ENCODE measurements around the gene ZBTB2.
"Not testable (repeated sequence)": the region's sequence is repeated elsewhere in the genome, so short reads cannot be mapped to it uniquely, and the experiment has no call there.

ZBTB2 gene

DNA sequence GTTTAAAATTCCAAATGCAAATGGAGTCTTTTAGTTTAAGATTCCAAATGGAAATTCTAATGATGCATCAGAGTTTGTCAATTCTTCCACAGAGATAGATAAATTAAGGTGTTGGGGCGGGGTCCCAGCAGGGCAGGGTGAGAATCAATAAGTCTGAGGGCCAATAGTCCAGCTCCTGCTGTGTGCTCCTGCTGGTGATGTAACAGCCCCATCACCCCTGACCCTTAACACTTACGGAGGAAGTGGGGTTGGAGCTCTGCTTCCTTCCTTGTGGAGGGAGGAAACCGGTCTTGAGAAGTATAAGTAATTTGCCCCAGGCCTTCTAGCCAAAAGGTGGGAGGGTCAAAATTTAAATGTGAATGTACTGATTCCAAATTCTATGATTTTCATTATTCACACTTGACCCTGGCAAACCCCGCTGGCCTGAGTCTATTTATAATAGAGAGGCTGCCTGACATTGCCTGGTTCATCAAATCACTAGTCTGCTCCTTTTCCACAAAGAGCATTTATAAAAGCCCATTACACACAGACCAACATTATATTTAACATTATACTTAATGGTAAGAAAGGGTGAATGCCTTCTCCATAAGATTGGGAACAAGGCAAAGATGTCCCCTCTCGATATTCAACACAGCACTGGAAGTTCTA, 17.2 kb downstream of the ZBTB2 start:
- Mint-ChIP-seq H3K9me3 (no peaks in the 10 kb centered on the region), H3K27ac (peak overlapping the region; percentile 84), H3K27me3 (no peaks in the 10 kb centered on the region), H3K4me1 (peaks cover 72% of the 10 kb centered on the region), H3K4me3 (peak overlapping the region; percentile 44), H3K36me3 (peaks cover 33% of the 10 kb centered on the region)
- CTCF ChIA-PET = interaction anchor here (0.9 to 1.2 kb wide), 3 partner anchors 9 to 359 kb away, joined by 3 to 4 read pairs (median 3); no protein-coding TSS in a partner anchor
- DNase-seq = peak; percentile 28

DNA sequence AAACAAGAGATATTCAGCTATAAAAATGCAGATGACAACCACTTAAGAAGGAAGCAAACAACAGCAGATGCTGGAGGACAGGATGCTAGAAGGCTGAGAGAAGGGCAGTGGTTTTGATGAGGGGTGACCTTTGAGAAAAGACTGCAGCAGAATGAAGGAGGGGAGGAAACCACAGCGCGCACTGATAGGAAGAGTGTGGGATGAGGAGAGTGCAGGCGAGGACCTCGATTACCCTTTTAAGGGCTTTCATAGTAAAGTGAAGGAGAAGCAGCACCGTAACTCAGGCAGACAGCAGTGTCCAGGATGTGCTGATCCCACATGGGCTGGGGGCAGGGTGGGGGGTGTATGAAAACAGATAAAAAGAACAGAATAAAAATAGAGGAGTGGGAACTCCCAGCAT, 19.2 kb downstream of the ZBTB2 start:
- Mint-ChIP-seq H3K36me3 (peaks cover 33% of the 10 kb centered on the region), H3K4me3 (peak overlapping the region; percentile 33), H3K4me1 (peaks cover 57% of the 10 kb centered on the region), H3K27ac (peak overlapping the region; percentile 89), H3K27me3 (no peaks in the 10 kb centered on the region), H3K9me3 (no peaks in the 10 kb centered on the region)
- CTCF ChIA-PET = no interaction called here
- peak; percentile 41 for DNase-seq

DNA sequence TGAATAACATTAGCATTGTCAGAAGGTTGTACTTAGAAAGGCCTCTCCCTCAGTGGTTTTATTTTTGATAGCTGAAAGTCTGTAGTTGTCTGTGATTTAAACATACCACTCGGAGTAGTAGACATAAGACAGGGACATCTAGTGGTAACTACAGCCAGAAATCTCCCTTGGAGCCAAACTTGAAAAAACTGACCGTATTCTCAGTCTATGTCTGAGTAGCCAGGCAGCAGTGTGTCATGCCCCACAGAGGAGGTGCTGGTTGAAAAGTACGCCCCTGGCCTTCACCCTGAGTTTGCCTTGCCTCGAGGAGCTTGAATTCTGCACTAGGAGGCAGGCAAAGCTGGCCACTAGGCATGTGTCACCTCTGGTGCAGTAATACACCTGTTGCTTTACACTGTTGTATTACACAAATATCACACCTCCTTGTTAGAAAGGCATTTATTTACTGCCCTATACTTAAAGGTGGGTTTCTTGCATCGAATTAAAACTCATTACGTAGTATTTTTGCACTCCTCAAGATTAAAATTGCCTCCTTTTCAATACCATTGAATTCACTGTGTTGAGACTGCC, 20.8 kb downstream of the ZBTB2 start:
- no peaks in the 10 kb centered on the region for H3K9me3 Mint-ChIP-seq
- CTCF ChIA-PET = interaction anchor here (1.3 kb wide), 1 partner anchor 35 kb away, joined by 3 read pairs; no protein-coding TSS in a partner anchor
- H3K27me3 Mint-ChIP-seq = no peaks in the 10 kb centered on the region
- DNase-seq = no peak
- peaks cover 42% of the 10 kb centered on the region for H3K4me1 Mint-ChIP-seq
- H3K27ac Mint-ChIP-seq = peak overlapping the region; percentile 89
- no peak overlapping the region for H3K4me3 Mint-ChIP-seq
- H3K36me3 Mint-ChIP-seq = peaks cover 41% of the 10 kb centered on the region

DNA sequence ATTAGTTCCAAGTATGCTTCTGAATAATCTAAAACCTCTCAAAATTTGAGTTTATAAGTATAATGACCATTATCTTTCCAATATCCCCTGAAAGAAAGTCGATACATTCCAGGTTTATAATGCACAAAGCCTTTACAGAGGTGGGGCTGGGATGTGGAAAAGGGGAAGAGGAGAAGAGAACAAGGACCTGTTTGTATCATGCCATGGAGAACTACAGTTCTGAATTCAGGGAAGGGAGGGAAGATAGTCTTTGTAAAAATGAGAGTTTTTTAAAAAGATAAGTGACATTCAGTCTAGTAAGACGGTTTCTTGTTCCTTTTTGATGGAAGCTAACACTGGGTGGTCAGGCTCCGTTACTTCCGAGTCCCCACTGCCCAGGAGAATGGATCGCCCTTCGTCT, 26.1 kb downstream of the ZBTB2 start:
- peaks cover 53% of the 10 kb centered on the region for H3K36me3 Mint-ChIP-seq
- no peak overlapping the region for H3K27ac Mint-ChIP-seq
- no peaks in the 10 kb centered on the region for H3K9me3 Mint-ChIP-seq
- H3K27me3 Mint-ChIP-seq = no peaks in the 10 kb centered on the region
- no peaks in the 10 kb centered on the region for H3K4me1 Mint-ChIP-seq
- no peak for DNase-seq
- CTCF ChIA-PET = no interaction called here
- no peak overlapping the region for H3K4me3 Mint-ChIP-seq

DNA sequence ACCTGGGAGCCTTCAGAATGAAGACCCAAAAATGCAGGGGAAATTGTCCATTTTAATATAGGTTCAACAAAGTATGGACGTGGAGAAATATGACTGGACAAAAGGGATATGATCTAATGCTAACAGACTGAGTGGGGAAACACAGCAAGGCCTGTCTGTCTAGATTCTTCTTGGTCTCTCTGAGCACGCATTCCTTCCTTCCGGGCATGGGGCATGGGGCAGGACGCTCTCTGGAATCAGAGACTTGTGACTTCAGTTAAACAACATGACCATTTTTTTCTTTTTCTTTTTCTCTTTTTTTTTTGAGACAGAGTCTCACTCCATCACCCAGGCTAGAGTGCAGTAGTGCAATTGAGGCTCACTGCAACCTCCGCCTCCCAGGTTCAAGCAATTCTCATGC, 31.9 kb downstream of the ZBTB2 start:
- no peak for DNase-seq

DNA sequence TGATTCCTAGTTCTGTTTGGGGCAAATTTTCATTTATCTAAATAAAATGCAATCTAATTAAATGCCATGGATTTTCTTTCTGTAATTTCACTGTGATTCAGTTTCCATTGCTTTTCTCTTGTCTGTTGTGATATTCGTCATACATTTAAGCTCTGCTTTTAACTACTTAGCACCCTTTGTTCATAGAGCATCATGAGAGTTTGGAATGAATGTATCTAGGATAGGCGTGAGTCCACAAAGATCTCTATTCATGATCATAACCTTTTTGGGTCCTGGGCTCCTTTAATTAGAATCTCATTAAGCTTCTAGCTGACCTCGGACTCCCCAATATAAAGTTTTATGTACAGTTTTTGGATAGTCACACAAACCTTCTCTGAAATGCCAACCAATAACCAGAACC, 32.9 kb downstream of the ZBTB2 start:
- Mint-ChIP-seq H3K27me3 (no peaks in the 10 kb centered on the region), H3K36me3 (peaks cover 17% of the 10 kb centered on the region), H3K9me3 (no peaks in the 10 kb centered on the region), H3K27ac (no peak overlapping the region), H3K4me1 (peaks cover 7% of the 10 kb centered on the region), H3K4me3 (no peak overlapping the region)
- CTCF ChIA-PET = interaction anchor here (1.2 kb wide), 2 partner anchors 34 to 83 kb away, joined by 3 to 5 read pairs; no protein-coding TSS in a partner anchor
- DNase-seq = no peak

More for the DNA sequence above, 31.9 kb downstream of the ZBTB2 start:
- Mint-ChIP-seq H3K4me3 (no peak overlapping the region), H3K27me3 (no peaks in the 10 kb centered on the region), H3K4me1 (peaks cover 7% of the 10 kb centered on the region), H3K9me3 (no peaks in the 10 kb centered on the region), H3K36me3 (peaks cover 24% of the 10 kb centered on the region), H3K27ac (no peak overlapping the region)
- CTCF ChIA-PET = interaction anchor here (0.6 kb wide), 1 partner anchor 17 kb away, joined by 3 read pairs; no protein-coding TSS in a partner anchor

DNA sequence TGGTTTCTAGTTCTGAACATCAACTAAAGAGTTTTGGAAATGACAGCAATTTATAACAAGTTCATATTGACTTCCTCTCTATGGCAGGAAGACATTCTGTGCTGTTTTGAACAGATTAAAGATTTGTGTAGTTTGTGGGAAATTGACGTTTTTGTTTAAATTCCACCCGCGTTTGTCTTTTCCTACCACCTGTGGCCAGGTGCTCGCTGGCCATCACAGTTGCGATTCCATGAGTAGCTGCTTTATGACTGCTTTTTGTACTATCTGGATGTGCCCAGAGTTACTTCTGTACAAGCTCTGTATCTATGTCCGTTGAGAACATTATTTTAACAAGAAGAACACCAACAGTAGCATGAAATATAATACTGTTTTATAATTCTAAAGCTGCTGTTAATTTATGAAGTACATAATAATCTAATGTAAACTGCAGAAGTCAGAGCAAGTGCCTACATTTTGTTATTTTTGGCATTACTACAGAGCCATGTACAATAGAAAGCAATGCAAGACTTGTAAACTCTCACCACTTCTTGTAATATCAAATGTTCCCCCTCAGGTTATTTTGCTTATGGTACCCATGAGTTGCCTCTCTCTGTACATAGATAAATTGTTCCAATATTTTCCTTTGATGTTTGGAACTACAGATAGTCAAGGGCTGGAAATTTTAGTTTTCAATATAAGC, 33.5 kb downstream of the ZBTB2 start:
- Mint-ChIP-seq H3K4me3 (no peak overlapping the region), H3K27me3 (no peaks in the 10 kb centered on the region), H3K36me3 (peaks cover 16% of the 10 kb centered on the region), H3K4me1 (peaks cover 7% of the 10 kb centered on the region), H3K9me3 (no peaks in the 10 kb centered on the region), H3K27ac (no peak overlapping the region)
- CTCF ChIA-PET = interaction anchor here (1.2 to 1.3 kb wide), 3 partner anchors 33 to 84 kb away, joined by 3 to 7 read pairs (median 5); no protein-coding TSS in a partner anchor
- DNase-seq = no peak

DNA sequence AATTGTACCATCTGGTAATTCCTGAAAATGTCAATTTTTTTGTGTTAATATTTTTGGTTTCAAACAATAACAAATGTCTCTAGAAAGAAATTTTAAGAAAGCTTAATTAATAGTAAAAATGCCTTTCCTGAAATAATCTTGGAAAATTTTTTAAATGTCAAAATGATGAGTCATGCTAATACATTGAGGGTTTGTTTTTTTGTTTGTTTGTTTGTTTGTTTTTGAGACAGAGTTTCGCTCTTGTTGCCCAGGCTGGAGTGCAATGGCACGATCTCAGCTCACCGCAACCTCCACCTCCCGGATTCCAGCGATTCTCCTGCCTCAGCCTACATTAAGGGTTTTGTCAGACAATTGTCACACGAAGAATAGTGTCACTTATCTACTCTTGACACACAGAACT, 34.4 kb downstream of the ZBTB2 start:
- CTCF ChIA-PET = interaction anchor here (1.3 kb wide), 1 partner anchor 32 kb away, joined by 7 read pairs; no protein-coding TSS in a partner anchor
- not testable (repeated sequence) for DNase-seq, H3K9me3 Mint-ChIP-seq, H3K4me3 Mint-ChIP-seq, H3K27ac Mint-ChIP-seq, H3K36me3 Mint-ChIP-seq, H3K27me3 Mint-ChIP-seq, H3K4me1 Mint-ChIP-seq

DNA sequence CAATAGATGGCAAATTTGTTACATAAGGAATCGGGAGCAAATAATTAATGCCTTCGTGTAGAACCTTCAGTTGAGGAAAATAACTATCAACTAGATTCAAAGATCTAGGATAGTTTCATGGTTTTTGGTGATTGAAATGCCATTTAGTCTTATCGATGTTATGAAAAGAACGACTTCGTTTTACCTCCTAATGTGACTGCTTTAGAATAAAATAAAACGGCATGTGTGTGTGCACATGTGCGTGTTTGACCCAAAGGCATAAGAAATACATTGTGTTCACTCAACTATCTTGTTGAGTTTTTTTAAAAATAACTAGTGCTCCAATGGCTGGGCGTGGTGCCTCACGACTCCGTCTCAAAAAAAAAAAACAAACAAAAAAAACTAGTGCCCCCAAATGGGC, 37.6 kb downstream of the ZBTB2 start:
- Mint-ChIP-seq H3K9me3 (no peaks in the 10 kb centered on the region), H3K4me1 (peaks cover 7% of the 10 kb centered on the region), H3K27me3 (peaks cover 13% of the 10 kb centered on the region), H3K27ac (no peak overlapping the region), H3K4me3 (no peak overlapping the region), H3K36me3 (no peaks in the 10 kb centered on the region)
- no peak for DNase-seq
- CTCF ChIA-PET = interaction anchor here (1.4 kb wide), 1 partner anchor 29 kb away, joined by 4 read pairs; no protein-coding TSS in a partner anchor

DNA sequence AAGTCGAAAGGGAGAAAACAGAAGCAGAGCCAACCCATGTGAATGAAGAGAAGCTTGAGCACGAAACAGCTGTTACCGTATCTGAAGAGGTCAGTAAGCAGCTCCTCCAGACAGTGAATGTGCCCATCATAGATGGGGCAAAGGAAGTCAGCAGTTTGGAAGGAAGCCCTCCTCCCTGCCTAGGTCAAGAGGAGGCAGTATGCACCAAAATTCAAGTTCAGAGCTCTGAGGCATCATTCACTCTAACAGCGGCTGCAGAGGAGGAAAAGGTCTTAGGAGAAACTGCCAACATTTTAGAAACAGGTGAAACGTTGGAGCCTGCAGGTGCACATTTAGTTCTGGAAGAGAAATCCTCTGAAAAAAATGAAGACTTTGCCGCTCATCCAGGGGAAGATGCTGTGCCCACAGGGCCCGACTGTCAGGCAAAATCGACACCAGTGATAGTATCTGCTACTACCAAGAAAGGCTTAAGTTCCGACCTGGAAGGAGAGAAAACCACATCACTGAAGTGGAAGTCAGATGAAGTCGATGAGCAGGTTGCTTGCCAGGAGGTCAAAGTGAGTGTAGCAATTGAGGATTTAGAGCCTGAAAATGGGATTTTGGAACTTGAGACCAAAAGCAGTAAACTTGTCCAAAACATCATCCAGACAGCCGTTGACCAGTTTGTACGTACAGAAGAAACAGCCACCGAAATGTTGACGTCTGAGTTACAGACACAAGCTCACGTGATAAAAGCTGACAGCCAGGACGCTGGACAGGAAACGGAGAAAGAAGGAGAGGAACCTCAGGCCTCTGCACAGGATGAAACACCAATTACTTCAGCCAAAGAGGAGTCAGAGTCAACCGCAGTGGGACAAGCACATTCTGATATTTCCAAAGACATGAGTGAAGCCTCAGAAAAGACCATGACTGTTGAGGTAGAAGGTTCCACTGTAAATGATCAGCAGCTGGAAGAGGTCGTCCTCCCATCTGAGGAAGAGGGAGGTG, 38.7 kb downstream of the ZBTB2 start:
- no peak for DNase-seq
- Mint-ChIP-seq H3K36me3 (no peaks in the 10 kb centered on the region), H3K27ac (no peak overlapping the region), H3K9me3 (no peaks in the 10 kb centered on the region), H3K4me1 (peaks cover 1% of the 10 kb centered on the region), H3K27me3 (peaks cover 16% of the 10 kb centered on the region), H3K4me3 (no peak overlapping the region)
- CTCF ChIA-PET = interaction anchor here (0.7 to 1.7 kb wide), 3 partner anchors 28 to 339 kb away, joined by 3 to 4 read pairs (median 4); no protein-coding TSS in a partner anchor

DNA sequence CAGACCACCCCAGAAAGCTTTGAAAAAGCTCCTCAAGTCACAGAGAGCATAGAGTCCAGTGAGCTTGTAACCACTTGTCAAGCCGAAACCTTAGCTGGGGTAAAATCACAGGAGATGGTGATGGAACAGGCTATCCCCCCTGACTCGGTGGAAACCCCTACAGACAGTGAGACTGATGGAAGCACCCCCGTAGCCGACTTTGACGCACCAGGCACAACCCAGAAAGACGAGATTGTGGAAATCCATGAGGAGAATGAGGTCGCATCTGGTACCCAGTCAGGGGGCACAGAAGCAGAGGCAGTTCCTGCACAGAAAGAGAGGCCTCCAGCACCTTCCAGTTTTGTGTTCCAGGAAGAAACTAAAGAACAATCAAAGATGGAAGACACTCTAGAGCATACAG, 39.6 kb downstream of the ZBTB2 start:
- no peak for DNase-seq
- Mint-ChIP-seq H3K4me3 (no peak overlapping the region), H3K27ac (no peak overlapping the region), H3K9me3 (no peaks in the 10 kb centered on the region), H3K27me3 (peaks cover 16% of the 10 kb centered on the region), H3K4me1 (no peaks in the 10 kb centered on the region), H3K36me3 (no peaks in the 10 kb centered on the region)
- CTCF ChIA-PET = interaction anchor here (1.2 to 1.7 kb wide), 2 partner anchors 26 to 338 kb away, joined by 3 to 4 read pairs; no protein-coding TSS in a partner anchor

DNA sequence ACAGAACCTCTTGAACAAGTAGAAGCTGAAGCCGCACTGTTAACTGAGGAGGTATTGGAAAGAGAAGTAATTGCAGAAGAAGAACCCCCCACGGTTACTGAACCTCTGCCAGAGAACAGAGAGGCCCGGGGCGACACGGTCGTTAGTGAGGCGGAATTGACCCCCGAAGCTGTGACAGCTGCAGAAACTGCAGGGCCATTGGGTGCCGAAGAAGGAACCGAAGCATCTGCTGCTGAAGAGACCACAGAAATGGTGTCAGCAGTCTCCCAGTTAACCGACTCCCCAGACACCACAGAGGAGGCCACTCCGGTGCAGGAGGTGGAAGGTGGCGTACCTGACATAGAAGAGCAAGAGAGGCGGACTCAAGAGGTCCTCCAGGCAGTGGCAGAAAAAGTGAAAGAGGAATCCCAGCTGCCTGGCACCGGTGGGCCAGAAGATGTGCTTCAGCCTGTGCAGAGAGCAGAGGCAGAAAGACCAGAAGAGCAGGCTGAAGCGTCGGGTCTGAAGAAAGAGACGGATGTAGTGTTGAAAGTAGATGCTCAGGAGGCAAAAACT, 40.1 kb downstream of the ZBTB2 start:
- no peak for DNase-seq
- Mint-ChIP-seq H3K36me3 (no peaks in the 10 kb centered on the region), H3K4me1 (no peaks in the 10 kb centered on the region), H3K9me3 (no peaks in the 10 kb centered on the region), H3K27ac (no peak overlapping the region), H3K4me3 (no peak overlapping the region), H3K27me3 (peaks cover 16% of the 10 kb centered on the region)
- CTCF ChIA-PET = interaction anchor here (1.2 to 1.9 kb wide), 3 partner anchors 25 to 337 kb away, joined by 3 to 5 read pairs (median 4); no protein-coding TSS in a partner anchor

DNA sequence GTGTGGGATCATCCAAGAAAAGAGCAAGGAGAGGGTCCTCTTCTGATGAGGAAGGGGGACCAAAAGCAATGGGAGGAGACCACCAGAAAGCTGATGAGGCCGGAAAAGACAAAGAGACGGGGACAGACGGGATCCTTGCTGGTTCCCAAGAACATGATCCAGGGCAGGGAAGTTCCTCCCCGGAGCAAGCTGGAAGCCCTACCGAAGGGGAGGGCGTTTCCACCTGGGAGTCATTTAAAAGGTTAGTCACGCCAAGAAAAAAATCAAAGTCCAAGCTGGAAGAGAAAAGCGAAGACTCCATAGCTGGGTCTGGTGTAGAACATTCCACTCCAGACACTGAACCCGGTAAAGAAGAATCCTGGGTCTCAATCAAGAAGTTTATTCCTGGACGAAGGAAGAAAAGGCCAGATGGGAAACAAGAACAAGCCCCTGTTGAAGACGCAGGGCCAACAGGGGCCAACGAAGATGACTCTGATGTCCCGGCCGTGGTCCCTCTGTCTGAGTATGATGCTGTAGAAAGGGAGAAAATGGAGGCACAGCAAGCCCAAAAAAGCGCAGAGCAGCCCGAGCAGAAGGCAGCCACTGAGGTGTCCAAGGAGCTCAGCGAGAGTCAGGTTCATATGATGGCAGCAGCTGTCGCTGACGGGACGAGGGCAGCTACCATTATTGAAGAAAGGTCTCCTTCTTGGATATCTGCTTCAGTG, 40.8 kb downstream of the ZBTB2 start:
- H3K4me1 Mint-ChIP-seq = no peaks in the 10 kb centered on the region

More for the DNA sequence above, 40.8 kb downstream of the ZBTB2 start:
- DNase-seq = no peak
- Mint-ChIP-seq H3K36me3 (no peaks in the 10 kb centered on the region), H3K9me3 (no peaks in the 10 kb centered on the region), H3K27me3 (peaks cover 16% of the 10 kb centered on the region), H3K27ac (no peak overlapping the region), H3K4me3 (no peak overlapping the region)
- CTCF ChIA-PET = interaction anchor here (0.8 to 1.9 kb wide), 4 partner anchors 16 to 336 kb away, joined by 3 to 5 read pairs (median 4); no protein-coding TSS in a partner anchor

Measured in activated naive CD4-positive, alpha-beta T cell treated with anti-CD3 and anti-CD28 coated beads, Interleukin-2, amount 10 ng/mL, durations not matched to agents 7 days and 5 days (primary cell).